ENCODE results near the gene PIK3CG.
"Not testable (repeated sequence)": the region's sequence is repeated elsewhere in the genome, so short reads cannot be mapped to it uniquely, and the experiment has no call there.

PIK3CG gene

DNA sequence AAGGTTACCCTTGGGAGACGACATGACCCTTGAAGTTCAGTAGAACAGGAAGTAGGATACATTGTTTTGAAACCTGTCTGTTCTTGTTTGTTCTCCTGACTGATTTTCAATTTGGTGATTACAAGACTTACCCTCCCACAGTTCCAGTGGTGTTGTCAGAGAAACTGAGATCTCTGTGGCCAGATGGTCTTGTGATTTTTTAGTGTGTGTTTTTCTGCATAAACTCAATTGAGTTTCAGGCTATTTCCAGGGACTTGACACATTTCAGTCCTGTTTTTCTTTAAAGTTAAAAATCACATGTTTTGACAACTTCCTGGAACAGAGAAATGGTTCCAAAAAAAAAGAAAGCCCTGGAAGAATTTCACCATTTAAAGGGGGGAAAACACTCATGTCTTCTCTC lies 22.3 kb downstream of the PIK3CG start:
- no peak for DNase-seq (ENCODE audit: low spot score)

DNA sequence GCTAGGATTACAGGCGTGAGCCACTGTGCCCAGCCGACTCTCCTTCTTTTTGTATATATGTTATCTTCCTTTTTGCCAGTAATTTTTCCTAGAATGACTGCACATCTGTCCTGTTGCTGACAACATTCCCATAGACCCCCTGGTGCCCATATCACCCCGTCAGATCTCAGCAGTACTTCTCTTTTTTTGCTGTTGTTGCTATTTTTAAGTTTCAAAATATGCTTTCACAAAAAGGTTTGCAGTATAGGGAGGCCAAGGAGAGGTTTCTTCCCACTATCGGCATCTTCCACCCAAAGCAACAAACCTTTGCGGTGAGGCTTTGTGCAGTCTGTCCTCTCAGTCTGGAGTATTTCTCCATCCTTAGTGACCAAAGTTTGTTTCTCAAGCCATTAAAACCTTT lies 23.1 kb downstream of the PIK3CG start:
- DNase-seq (ENCODE audit: low spot score), result no peak

DNA sequence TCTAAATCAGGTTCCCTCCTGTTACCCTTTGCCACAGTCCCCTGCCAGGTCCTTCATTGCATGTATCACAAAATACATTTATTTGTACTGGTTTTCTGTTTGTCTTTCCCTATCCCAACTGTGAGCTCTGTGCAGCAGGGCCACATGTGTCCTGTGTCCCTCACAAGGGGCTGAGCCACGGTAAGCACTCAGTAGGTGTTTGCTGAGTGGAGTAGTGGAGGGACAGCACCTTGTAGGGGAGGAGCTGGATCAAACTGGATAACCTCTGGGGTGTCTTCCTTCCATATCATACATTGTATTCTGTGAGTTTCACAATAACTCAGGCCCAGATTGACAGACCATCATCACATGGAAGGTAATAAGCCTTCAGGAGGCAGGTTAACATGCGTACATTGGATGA lies 25.9 kb downstream of the PIK3CG start:
- no peak for DNase-seq (ENCODE audit: low spot score)

DNA sequence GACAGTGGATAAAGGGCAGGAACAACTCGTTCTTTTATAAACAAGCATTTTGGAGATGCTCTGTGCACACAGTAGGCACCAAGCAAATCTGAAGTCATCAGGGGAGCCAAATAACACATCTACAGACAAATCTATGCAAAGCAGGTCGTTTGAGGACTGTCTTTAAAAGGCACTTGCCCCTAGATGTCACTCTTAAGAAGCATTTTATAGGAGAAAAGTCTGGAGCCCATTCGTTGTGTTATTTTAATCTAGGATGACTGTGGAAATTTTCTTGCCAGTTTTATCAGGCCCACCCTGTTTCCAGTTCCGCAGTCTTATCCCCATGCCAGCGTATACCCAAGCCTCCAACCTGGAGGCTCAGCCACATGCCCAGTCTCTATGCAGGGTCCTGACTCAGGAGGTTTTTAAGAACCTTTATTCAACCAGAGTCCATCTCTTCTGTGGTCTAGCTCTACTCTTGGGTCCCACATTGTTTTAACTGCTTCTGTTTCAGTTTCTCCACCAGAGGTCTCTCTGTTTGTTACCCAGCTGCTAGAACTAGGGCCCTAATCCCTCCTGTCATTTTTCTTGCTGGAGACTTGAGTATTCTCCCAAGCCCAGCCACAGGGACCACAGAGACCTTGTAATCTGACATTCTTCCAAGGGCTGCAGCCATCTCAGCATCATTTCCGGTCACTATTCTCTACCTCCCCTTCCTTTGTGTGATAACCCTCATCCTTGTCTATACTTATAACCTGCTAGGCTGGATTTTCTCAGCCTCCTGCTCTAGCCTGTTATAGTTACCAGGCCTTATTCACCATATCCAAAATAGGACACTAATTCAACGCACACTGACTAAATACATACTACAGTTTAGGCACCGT lies 26.7 kb downstream of the PIK3CG start:
- DNase-seq (ENCODE audit: low spot score), result peak; percentile 25

DNA sequence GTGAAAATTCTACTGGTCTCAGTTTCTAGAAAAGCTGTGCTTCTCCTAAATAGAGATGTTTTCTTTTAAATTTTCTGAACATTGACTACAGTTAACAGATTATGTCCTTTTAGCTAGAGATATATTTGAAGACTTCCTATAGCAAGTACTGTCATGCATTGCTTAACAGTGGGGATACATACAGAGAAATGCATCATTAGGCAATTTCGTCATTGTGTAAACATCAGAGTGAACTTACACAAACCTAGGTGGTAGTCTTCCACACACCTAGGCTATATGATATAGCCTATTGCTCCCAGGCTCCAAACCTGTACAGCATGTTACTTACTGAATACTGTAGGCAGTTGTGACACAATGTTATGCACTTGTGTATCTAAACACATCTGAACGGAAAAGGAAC lies 28.5 kb downstream of the PIK3CG start:
- no peak for DNase-seq (ENCODE audit: low spot score)

DNA sequence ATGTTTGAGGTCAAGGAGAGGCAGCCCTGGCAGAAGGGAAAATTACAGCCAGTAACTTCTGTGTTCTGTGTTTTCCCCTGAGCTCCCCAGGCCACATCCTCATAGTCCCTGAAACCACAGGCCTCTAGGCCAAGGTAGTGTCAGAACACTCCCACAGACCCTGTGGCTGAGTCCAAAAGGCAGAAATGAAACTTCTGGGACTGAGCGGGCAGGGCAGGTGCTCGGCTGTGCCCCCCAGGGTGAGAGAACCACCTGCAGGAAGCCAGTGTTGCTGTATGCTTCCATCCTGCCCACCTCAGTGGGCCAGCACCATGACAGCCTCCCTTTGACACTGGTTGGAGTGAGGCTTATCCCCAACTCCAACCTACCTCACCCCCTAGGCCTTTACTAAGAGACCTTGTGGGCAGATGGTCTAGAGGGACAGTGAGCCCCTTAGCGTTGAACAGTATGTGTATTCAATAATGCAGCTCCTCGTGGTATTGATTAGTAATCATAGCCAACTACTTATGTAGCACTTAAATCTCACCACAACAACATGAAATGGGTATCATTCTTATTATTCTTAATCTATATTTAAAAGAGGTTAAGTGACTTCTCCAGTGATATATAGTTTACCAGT lies 30.3 kb downstream of the PIK3CG start:
- DNase-seq (ENCODE audit: low spot score), result no peak

DNA sequence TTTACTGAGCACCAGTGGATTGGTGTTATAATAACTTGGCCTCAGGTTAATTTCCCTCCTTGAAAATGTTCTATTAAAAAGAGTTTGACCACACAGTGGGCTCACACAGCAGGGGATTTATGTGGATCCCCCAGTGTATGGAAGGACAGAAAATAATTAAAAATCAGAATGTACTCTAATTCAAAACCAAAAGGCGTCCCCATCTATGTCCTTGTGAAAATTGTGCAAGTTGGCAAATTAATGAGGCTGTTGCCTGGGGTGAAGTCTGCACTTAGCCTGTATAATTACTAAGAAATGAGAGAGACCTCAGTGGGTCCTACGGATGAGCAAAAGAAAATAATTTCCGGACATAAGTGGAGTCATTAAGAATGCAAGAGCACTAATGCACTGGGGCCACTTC lies 31.1 kb downstream of the PIK3CG start:
- DNase-seq (ENCODE audit: low spot score), result no peak

DNA sequence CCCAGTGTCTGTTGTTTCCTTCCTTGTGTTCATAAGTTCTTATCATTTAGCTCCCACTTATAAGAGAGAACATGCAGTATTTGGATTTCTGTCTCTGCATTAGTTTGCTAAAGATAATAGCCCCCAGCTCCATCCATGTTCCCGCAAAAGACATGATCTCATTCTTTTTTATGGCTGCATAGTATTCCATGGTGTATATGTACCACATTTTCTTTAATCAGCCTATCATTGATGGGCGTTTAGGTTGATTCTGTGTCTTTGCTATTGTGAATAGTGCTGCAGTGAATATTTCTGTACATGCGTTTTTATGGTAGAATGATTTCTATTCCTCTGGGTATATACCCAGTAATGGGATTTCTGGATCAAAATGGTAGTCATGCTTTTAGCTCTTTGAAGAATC lies 32.5 kb downstream of the PIK3CG start:
- DNase-seq (ENCODE audit: low spot score), result not testable (repeated sequence)

DNA sequence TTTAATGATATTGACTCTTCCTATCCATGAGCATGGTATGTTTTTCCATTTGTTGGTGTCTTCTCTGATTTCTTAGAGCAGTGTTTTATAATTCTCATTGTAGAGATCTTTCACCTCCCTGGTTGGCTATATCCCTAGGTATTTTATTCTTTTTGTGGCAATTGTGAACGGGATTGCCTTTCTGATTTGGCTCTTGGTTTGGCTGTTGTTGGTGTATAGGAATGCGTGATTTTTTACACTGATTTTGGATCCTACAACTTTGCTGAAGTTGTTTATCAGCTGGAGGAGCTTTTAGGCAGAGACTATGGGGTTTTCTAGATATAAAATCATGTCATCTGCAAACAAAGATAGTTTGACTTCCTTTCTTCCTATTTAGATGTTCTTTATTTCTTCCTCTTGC lies 33.9 kb downstream of the PIK3CG start:
- not testable (repeated sequence) for DNase-seq (ENCODE audit: low spot score)

DNA sequence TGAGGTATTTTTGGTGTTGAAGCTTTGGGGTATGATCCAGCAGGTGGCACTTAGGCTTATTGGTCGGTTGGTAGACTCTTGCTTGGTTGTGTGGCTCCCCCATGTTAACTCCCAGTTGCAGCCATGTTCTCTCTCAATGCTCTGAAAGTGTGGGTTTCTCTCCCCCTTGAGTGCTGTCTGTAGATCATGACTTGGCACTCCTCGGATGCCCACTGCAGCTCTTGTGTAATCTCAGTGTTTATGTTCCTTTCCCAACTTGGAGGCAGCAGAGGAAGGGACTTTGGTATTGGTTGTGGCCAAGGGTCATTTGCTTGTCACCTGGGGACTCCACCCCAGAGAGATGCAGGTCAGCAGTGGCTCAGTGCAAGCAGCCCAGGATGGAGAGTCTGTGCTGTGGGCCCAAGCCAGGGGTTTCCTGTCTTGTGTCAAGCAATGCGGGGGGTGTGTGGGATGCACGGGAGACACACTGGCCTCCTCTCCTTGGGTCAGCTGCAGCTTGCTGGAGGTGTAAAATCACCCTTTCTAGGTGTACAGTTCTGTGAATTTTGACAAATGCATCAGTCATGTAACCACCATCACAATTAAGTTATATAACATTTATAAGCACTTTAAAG lies 36.9 kb downstream of the PIK3CG start:
- DNase-seq (ENCODE audit: low spot score), result no peak

DNA sequence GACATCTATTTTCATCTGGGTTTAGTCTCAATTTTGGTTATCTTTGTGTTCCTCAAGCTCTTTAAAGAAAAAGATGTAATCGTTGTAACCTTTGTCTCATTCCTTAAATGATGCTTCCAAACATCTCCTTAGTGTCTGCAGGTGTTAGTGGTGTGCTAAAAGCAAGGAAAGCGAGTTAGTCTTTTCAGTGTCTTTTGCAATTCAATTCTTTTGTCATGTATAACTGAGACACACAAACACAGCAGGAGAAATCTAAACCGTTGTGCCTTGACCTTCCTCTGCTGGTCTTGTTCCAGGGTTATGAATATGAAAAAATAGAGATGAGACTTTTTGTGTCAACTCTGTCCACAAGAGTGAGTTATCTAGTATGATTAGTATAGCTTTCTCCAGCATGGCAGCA lies 40.7 kb downstream of the PIK3CG start:
- no peak for DNase-seq (ENCODE audit: low spot score)

DNA sequence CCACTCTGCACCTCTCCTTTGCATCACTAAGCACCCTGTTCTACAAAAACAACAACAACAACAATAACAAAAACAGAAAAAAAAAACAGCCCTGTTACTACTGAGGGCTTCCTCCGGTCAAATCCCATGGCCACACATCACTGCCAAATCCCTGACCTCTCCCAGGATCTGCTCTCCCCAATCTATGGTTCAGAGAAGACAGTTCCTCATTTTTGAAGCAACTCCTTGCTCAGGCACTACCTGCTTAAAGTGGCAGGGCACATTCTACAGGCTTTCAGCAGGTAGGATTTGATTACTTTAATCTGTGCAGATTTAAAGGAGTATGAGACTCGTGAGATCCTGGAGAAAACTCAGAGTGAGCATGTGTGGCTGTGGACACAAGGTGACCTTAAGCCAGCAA lies 46.9 kb downstream of the PIK3CG start:
- DNase-seq (ENCODE audit: low spot score), result no peak

DNA sequence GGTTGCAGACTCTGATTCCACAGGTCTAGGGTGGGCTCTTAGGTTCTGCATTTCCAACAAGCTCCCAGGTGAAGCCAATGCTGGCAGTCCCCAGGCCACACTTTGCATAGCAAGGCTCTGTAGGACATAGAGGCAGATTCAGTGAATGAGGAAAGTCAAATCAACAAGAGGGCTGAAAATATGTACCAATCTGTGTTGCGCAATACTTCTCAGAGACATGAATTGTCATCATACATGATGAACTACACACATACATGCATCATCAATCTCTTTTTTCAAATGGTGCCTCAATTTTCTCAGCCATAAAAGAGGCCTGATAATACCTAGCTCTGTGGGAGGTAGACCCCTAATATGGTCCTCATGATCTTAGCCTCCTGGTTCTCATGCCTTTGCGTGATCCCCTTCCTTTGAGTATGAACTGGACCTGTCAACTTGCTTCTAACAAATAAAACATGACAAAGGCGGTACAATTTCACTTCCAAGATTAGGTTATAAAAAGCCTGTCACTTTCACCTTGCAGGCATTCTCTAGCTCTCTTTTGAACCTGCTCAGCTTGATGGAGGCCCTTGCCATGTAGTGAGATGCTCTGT lies 49.0 kb downstream of the PIK3CG start:
- no peak for DNase-seq (ENCODE audit: low spot score)

DNA sequence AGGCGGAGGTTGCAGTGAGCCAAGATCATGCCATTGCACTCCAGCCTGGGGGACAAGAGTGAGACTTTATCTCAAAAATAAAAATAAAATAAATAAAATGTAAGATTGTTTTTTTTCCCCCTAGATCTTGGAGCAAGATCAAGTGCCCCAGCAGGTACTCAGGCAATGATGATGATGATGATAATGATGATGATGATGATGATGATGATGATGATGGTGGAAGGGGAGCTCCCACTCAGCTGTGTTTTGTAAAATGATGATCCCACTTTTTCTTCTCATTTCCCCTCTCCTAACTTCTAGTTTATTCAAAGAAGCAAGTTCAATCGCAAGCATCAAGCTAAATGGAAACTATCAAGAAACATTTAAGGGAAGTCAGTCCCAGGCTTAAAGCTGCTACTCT lies 50.3 kb downstream of the PIK3CG start:
- DNase-seq (ENCODE audit: low spot score), result no peak

DNA sequence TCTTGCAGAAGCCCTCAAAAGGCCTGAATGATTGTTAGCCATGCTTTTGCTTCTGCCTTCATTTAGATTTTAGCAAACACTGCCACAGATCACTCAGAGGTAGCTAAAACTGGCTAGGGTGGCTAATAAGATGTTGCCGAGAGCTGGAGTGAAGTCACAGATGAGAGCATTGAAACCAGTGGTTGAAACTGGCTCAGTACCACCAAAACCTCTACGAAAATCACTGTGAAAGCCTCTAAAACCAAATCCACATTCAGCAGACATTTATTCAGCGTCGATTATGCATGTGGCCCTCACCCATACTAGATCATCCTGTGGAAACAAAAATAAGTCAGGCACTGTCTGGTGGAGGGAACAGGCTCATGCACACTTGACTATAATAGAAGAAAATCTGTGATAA lies 50.8 kb downstream of the PIK3CG start:
- no peak for DNase-seq (ENCODE audit: low spot score)

DNA sequence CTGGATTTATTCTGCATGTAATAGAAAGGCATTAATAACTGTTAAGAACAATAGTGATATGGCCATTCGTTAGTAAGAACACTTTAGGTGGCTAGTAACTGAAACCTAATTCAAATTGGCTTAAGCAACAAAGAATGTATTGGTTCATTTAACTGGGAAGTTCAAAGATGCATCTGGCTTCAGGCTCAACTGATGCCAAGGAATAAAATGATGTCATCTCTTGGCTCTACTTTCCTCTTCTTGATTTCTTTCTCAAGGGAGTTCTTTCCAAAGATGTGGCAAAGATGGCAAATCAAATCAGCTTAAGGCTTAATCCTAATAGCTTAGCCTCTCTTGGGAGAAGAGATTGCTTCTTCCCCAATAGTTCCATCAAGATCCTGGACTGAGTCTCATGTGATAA lies 51.6 kb downstream of the PIK3CG start:
- DNase-seq (ENCODE audit: low spot score), result no peak

DNA sequence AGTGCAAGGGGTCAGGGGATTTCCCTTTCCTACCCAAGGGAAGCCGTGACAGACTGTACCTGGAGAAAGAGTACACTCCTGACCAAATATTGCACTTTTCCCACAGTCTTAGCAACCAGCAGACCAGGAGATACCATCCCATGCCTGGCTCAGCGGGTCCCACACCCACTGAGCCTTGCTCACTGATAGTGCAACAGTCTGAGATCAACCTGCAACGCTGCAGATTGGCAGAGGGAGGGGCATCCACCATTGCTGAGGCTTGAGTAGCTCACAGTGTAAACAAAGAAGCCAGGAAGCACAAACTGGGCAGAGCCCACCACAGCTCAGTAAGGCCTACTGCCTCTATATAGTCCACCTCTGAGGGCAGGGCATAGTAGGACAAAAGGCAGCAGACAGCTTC lies 53.9 kb downstream of the PIK3CG start:
- no peak for DNase-seq (ENCODE audit: low spot score)

DNA sequence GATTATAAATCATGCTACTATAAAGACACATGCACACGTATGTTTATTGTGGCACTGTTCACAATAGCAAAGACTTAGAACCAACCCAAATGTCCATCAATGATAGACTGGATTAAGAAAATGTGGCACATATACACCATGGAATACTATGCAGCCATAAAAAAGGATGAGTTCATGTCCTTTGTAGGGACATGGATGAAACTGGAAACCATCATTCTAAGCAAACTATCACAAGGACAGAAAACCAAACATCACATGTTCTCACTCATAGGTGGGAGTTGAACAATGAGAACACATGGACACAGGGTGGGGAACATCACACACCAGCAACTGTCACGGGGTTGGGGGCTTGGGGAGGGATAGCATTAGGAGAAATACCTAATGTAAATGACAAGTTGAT lies 59.4 kb downstream of the PIK3CG start:
- DNase-seq (ENCODE audit: low spot score), result not testable (repeated sequence)

DNA sequence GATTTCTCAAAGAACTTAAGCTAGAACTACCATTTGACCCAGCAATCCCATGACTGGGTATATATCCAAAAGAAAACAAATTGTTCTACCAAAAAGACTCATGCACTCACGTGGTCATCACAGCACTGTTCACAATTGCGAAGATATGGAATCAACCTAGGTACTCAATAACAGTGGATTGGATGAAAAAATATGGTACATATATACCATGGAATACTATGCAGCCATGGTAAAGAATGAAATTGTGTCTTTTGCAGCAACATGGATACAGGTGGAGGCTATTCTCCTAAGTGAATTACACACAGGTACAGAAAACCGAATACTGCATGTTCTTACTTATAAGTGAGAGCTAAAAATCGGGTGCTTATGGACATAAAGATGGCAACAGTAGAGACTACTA lies 61.8 kb downstream of the PIK3CG start:
- no peak for DNase-seq (ENCODE audit: low spot score)

DNA sequence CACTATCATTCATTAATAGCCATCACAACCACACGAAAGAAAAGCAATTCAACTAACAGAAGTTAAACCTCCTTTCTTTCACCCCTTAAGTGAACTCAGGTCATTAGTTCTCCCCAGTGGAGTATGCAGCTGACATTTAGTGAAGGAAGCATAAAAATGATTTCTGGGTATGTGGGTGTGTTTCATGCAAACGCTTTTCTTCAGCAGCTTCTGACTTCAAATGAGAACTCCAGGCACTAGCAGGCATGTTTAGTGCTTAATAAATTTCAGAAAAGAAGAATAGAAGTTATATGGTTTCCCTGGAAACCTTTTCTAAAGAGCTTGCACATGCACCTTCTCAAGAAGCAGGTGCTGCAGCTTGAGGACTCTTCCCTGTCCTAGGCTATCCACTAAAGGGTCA lies 62.5 kb downstream of the PIK3CG start:
- no peak for DNase-seq (ENCODE audit: low spot score)

DNA sequence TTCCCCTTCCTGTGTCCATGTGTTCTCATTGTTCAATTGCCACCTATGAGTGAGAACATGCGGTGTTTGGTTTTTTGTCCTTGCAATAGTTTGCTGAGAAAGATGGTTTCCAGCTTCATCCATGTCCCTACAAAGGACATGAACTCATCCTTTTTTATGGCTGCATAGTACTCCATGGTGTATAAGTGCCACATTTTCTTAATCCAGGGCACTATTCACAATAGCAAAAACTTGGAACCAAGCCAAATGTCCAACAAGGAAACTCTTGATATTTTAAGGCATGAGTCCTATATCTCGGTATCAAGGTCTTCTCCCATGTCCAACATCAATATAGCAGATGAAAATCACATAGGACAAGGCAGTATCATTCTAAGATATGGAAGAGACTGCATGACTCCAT lies 64.5 kb downstream of the PIK3CG start:
- DNase-seq (ENCODE audit: low spot score), result not testable (repeated sequence)

DNA sequence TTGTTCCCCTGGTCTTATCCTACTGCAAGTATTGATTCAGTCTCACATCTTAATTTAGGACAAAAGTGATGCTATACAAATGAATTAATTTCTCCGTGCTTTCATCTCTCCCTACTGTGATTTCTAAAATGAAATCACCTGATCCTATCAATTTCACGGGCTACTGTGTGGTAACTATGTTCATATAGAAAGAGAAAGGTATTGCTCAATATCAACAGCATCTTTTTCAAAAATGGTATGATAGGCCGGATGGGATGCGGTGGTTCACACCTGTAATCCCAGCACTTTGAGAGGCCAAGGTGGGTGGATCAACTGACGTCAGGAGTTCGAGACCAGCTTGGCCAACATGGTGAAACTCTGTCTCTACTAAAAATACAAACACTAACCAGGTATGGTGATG lies 71.2 kb downstream of the PIK3CG start:
- no peak for DNase-seq (ENCODE audit: low spot score)

DNA sequence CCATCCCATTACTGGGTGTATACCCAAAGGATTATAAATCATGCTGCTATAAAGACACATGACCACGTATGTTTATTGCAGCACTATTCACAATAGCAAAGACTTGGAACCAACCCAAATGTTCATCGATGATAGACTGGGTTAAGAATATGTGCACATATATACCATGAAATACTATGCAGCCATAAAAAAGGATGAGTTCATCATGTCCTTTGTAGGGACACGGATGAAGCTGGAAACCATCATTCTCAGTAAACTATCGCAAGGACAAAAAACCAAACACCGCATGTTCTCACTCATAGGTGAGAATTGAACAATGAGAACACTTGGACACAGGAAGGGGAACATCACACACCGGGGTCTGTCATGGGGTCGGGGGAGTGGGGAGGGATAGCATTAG lies 73.0 kb downstream of the PIK3CG start:
- DNase-seq (ENCODE audit: low spot score), result not testable (repeated sequence)
